ENCODE measurements around the gene HCAR3.
"Not testable (repeated sequence)": the region's sequence is repeated elsewhere in the genome, so short reads cannot be mapped to it uniquely, and the experiment has no call there.

HCAR3 gene

DNA sequence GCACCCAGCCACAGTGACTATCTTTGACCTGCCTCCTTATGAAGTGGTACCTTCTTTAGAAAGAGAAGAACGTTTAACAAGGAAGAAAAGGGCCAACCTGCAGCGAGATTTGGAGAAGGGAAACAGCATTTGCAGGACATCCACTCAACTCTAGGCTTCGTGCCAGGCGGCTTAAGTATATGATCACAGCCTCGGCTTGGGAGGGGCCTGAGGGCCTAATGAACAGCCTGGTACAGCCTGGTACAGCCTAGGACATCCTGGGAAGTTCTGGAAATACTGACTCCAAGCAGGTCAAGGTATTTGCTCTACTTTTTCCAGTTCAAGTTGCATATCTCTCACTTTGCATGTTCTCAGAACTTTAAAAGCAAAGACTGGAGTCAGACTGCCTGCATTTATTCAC, 29.5 kb downstream of the HCAR3 start:
- no peak overlapping the region for H3K27ac ChIP-seq
- no peak for TF ChIP-seq ZFX (IDR thresholded peaks at IDR 0.05; ENCODE audit: borderline replicate concordance)
- TF ChIP-seq, protein P1, sequence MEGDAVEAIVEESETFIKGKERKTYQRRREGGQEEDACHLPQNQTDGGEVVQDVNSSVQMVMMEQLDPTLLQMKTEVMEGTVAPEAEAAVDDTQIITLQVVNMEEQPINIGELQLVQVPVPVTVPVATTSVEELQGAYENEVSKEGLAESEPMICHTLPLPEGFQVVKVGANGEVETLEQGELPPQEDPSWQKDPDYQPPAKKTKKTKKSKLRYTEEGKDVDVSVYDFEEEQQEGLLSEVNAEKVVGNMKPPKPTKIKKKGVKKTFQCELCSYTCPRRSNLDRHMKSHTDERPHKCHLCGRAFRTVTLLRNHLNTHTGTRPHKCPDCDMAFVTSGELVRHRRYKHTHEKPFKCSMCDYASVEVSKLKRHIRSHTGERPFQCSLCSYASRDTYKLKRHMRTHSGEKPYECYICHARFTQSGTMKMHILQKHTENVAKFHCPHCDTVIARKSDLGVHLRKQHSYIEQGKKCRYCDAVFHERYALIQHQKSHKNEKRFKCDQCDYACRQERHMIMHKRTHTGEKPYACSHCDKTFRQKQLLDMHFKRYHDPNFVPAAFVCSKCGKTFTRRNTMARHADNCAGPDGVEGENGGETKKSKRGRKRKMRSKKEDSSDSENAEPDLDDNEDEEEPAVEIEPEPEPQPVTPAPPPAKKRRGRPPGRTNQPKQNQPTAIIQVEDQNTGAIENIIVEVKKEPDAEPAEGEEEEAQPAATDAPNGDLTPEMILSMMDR (IDR thresholded peaks at IDR 0.05) = no peak

DNA sequence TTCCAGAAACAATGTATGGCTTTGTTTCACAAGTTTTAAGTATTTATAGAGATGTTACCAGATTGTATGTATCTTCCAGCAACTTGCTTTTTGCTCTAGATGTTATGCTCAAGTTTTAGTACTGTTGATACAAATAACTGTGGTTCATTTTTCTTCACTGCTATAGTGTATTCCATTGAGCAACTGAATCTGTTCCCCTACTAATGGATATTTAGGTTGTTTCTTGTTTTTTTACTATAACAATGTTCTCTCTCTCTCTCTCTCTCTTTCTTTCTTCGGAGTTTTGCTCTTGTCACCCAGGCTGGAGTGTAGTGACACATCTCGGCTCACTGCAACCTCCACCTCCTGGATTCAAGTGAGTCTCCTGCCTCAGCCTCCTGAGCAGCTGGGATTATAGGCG, 30.1 kb downstream of the HCAR3 start:
- no peak for TF ChIP-seq ZFX (IDR thresholded peaks at IDR 0.05; ENCODE audit: borderline replicate concordance)
- TF ChIP-seq, protein P1 (IDR thresholded peaks at IDR 0.05) = no peak
- no peak overlapping the region for H3K27ac ChIP-seq

DNA sequence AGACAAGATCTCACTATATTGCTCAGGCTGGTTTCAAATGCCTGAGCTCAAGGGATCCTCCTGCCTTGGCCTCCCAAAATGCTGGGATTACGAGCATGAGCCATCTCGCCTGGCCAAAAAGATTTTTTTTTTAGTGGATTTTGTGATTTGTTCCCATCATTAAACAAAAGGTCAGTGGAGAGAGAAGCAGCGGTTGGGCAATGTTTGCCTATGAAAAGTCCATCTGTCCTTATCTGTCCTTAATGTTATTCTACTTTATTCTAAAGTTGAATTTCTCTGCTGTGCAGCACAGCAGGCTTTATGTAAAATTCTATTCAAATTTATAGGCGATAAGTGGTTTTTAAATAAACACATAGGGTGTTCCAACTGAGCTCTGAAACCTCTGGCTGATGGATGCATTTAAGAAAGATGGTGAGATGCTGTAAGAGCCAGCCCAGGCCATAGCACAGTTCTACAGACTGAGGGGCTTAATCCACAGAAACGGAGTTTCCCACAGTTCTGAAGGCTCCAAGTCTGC, 32.3 kb downstream of the HCAR3 start:
- H3K27ac ChIP-seq = no peak overlapping the region
- TF ChIP-seq, protein P1 (IDR thresholded peaks at IDR 0.05) = no peak
- TF ChIP-seq ZFX (IDR thresholded peaks at IDR 0.05; ENCODE audit: borderline replicate concordance) = no peak

DNA sequence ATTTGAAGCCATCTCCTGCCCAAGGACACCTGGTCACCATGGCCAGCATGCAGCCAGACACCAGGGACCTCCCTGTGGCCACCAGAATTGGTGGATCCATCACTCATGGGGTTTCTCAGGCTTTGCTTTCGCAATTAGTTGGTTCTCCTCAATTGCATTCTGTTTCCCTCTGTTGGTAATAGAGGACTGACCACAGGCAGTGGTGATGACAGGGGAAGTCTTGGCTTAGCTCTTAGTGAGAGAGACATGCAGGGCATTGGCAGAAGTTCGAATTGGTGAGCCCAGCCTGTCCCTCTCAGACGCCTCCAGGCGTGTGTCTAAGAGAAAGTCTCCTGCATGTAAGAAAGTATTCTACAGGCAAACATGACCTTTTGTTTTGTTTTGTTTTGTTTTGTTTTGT, 34.8 kb downstream of the HCAR3 start:
- no peak overlapping the region for H3K27ac ChIP-seq
- TF ChIP-seq, protein P1 (IDR thresholded peaks at IDR 0.05) = no peak
- no peak for TF ChIP-seq ZFX (IDR thresholded peaks at IDR 0.05; ENCODE audit: borderline replicate concordance)

DNA sequence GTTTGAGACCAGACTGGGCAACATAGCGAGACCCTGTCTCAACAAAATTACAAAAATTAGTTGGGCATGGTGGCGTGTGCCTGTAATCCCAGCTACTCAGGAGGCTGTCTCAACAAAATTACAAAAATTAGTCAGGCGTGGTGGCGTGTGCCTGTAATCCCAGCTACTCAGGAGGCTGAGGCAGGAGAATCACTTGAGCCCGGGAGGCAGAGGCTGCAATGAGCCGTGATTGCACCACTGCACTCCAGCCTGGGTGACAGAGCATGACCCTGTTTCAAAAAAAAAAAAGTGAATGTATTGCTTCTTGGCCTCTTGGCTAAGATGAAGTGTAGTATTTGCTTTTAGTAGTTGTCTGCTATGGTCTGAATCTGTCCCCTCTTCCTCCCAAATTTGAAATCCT, 35.6 kb downstream of the HCAR3 start:
- not testable (repeated sequence) for H3K27ac ChIP-seq

DNA sequence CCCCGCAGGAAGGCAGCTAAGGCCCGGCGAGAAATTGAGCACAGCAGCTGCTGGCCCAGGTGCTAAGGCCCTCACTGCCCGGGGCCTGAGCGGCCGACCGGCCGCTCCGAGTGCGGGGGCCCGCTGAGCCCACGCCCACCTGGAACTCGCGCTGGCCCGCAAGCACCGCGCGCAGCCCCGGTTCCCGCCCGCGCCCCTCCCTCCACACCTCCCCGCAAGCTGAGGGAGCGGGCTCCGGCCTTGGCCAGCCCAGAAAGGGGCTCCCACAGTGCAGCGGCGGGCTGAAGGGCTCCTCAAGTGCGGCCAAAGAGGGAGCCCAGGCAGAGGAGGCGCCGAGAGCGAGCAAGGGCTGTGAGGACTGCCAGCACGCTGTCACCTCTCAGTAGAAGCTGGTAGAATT, 39.8 kb downstream of the HCAR3 start:
- H3K27ac ChIP-seq = not testable (repeated sequence)

DNA sequence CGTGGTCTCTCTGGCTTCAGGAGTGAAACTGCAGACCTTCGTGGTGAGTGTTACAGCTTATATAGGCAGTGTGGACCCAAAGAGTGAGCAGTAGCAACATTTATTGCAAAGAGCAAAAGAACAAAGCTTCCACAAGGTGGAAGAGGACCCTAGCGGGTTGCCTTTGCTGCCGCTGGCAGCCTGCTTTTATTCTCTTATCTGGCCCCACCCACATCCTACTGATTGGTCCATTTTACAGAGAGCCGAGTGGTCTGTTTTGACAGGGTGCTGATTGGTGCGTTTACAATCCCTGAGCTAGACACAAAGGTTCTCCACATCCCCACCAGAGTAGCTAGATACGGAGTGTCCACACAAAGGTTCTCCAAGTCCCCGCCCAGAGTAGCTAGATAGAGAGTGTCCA, 40.6 kb downstream of the HCAR3 start:
- H3K27ac ChIP-seq = not testable (repeated sequence)

DNA sequence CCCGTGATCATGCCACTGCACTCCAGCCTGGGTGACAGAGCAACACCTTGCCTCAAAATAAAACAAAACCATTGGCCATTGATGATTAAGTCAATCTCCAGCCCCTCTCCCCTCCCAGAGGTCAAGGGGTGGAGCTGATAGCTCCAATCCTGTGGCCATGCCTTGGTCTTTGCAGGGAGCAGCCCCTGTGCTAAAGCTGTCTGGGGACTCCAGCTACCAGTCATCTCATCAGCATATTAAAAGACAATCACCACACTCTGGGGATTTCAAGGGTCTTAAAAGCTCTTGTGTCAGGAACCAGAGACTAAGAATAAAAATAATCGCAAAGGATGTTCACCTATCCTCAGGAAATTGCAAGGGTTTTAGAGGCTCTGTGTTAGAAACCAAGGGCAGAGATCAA, 44.1 kb downstream of the HCAR3 start:
- H3K27ac ChIP-seq = no peak overlapping the region
- TF ChIP-seq, protein P1 (IDR thresholded peaks at IDR 0.05) = no peak
- TF ChIP-seq ZFX (IDR thresholded peaks at IDR 0.05; ENCODE audit: borderline replicate concordance) = no peak

DNA sequence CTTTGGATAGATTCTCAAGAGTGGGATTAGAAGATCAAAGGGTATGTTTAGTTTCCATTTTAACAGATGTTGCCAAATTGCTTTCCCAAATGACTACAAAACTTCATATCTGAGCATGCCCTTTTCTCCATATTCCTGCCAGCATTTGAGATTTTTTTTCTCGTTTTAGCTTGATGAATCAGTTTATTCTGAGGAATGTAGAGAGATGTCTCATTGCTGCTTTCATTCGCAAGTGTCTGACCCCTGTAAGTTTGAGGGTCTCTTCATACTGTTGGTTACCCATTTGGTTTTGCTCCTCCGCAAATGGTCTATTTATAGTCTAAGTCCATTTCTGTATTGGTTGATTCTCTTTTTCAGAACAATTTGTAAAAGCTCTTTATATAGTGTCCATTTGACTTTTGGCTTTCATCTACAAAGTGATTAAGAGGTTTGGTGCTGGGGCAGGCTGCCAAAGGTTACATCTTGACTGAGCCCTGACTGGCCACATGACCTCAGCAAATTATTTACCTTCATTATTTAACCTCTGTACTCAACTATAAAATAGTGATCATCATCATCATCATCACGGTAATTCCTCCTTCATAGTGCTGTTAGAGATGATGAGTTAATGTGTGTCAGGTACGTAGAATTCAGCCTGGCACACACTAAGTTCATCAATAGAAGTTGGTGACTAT, 47.1 kb downstream of the HCAR3 start:
- TF ChIP-seq, protein P1 (IDR thresholded peaks at IDR 0.05) = no peak
- TF ChIP-seq ZFX (IDR thresholded peaks at IDR 0.05; ENCODE audit: borderline replicate concordance) = no peak
- H3K27ac ChIP-seq = no peak overlapping the region
